HG03175 (cell line): ENCODE data around the gene CLSTN1.

ENCODE experiments used
- ATAC-seq: cut with Tn5 transposase; IDR thresholded peaks from one replicate; pipeline ENCODE4 v1.9.1; 2021; ENCODE audit warnings: mild to moderate bottlenecking, moderate library complexity; ENCODE audit not compliant: unreplicated experiment

Gene CLSTN1

DNA sequence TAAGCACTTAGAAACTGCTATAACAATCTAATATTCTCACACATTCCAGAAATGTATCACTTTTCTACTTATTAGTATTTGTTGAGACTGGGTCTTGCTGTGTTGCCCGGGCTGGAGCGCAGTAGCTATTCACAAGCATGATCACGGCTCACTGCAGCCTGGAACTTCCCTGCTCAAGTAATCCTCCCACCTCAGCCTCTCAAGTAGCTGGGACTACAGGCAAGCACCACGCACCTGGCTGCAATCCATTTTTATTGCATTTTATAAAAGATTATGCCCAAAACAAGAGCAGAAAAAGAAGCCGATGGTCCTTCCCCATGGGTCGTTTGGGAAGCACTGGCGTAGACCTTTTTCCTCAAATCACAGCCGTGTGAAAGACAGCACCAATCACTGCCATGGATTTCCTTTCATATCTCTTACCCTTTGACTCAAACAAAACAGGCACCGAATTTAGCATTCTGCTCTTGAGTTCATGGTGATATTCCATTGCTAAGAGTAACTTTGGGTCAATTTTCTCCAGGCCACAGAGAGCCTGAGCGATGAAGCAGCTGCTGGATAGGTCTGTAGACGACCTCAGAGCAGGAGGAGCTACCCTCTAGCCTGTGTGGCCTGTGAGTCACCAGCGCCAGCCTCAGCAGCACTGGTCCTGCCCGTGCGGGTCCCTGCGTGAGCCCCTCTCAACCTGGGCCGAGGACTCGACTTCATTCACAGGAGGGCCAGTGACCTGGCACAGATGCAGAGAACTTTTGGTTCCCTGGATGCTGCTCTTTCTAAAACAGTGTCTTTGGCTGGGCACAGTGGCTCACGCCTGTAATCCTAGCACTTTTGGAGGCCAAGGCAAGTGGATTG is 91.4 kb downstream of the CLSTN1 start:
- ATAC-seq = no peak

DNA sequence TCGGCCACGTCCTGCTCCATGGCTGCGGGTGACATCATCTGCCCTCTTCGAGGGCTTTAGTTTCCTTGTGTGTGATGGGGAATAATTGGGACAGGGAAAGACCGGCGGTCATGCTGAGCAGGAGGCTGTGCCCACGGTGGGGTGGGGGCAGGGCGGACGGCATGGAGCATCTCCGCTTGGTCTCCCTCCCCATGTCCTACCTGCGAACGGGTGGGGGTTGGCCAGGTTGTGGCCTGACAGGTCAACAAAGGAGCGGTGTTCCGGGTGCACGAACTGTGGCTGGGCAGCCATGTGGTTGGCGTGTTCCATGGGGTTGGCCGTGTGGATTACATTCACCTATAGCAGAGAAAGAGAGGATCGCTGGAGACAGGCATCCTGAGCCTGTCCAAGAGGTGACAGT is 92.2 kb downstream of the CLSTN1 start:
- ATAC-seq = no peak

DNA sequence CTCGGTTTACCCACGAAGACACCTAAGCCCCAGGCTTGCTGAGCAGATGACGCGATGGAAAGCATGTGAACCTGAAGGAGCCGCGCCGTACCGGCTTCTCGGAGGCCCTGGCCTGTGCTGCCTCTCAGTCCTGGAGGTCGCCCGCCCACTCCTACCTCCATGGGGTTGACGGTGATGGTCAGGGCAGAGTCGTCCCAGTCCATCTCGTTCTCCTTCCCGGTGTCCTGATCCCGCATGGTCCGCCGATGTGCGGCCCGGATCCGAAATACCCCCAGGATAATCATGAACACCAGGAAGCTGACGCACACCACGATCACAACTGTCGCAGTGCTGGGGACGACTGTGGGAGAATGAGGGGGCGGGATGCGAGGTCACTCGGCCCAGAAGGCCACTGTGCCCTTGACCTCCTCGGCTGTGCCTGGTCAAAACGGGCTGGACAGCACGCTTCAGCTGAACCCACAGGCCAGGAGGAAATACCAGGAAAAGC is 92.7 kb downstream of the CLSTN1 start:
- ATAC-seq = no peak

DNA sequence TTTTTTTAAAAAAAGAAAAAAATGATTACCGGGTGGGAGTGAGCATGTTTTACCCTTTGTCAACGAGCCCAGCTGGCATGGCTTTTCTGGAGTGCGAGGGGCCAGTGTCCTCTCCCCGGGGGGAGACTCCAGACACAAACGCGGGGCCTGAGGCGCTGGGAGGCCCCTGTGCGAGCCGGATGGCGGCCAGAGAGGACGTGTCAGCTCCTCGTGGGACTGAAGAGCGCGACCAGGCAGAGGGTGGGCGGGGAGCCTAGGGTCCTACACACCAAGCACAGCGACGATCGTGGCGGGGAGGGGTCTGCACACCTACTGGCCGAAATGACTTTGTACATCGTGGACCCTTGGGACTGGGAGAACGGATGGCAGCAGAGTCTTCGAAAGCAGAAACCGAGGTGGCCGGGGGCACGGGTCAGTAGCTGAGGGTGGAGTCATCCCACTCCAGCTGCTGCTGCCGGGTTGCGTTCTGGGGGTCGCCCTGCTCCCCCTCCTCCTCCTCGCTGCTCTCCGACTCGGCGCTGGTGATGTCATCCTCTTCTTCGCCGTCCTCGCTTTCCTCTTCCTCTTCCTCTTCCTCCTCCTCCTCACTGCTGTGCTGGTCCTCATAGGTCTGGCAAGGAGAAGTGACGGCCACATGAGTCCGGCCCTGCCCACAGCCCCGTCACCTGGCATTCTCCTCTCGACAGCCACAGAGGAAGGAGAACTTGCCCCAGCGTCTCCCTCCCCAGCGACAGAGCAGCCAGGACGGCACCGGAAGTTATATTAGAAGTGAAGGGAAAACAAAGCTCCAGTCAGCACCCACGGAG is 93.5 kb downstream of the CLSTN1 start:
- no peak for ATAC-seq

DNA sequence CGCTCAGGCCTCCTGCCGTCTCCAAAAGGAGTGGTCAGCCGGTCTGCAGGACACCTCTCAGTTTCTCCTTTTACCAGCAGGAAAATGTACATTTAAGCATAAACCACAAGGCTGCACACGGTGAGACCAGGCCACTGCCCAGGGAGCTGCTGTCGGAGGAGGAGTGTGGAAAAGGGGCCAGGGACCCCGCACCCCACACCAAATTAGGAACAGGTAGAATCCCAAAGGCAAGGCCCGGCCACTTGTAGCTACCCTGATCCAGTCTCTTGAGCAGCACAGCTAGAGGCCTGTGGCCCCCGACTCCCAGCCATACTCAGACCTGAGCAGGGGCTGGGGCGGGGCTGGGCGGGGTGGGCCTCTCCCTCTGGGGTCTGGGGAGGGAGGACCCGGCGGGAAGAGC is 94.2 kb downstream of the CLSTN1 start:
- no peak for ATAC-seq

DNA sequence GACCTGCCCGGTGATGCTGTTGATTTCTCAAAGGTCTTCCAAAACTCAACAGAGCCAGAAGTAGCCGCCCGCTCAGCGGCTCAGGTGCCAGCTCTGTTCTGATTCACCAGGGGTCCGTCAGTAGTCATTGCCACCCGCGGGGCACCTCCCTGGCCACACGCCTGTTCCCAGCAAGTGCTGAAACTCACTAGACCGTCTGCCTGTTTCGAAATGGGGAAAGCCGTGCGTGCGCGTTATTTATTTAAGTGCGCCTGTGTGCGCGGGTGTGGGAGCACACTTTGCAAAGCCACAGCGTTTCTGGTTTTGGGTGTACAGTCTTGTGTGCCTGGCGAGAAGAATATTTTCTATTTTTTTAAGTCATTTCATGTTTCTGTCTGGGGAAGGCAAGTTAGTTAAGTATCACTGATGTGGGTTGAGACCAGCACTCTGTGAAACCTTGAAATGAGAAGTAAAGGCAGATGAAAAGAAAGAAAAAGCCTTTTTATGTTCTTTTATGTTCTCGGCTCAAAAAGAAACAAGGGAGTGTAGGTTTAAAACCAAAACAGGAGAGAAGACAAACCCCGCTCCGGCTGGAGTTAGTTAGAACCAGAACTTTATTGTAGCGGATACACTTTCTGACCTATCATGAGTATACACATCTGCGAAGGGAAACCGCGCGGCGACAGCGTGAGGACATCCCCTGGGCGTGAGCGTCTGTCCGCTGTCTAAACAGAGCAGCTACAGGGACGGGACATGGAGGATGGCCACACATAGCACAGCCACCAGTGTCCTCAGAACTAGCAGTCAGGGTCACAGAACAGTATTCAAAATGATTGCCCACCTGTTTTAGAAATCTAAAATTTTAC is 95.1 kb downstream of the CLSTN1 start:
- no peak for ATAC-seq

DNA sequence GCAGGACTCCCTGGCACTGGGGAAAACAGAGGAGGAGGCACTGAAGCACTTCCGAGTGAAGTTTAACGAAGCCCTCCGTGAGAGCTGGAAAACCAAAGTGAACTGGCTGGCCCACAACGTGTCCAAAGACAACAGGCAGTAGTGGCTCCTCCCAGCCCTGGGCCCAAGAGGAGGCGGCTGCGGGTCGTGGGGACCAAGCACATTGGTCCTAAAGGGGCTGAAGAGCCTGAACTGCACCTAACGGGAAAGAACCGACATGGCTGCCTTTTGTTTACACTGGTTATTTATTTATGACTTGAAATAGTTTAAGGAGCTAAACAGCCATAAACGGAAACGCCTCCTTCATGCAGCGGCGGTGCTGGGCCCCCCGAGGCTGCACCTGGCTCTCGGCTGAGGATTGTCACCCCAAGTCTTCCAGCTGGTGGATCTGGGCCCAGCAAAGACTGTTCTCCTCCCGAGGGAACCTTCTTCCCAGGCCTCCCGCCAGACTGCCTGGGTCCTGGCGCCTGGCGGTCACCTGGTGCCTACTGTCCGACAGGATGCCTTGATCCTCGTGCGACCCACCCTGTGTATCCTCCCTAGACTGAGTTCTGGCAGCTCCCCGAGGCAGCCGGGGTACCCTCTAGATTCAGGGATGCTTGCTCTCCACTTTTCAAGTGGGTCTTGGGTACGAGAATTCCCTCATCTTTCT is 96.7 kb downstream of the CLSTN1 start:
- ATAC-seq = no peak

- ATAC-seq = no peak
Measured at GRCh38 chr1:9726406-9726805, 97.4 kb downstream of the CLSTN1 start.

DNA sequence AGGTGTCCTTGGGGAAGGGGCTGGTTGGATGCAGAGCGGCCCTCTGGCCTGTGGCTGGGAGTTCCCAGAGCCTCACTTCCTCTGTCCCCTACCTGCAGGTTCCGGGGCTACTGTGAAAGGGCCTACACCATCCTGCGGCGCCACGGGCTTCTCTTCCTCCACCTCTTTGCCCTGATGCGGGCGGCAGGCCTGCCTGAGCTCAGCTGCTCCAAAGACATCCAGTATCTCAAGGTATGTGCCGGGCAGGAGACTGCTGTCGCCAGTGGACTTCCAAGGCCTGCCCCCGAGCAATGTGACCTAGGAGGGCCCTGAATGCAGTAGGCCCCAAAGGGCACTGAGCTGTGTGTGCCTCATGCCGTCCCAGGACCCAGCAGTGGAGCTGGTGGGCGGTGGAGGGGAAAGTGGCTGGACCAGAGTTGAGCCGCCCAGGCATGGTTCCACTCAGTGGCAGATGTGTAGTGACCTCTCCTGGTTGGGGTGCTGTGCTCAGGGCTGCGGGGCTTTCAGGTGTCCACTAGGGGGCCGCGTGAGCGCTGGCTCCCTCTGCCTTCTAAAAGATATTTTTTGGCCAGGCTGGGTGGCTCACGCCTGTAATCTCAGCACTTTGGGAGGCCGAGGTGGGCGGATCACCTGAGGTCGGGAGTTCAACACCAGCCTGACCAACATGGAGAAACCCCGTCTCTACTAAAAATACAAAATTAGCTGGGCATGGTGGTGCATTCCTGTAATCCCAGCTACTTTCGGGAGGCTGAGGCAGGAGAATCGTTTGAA is 98.9 kb downstream of the CLSTN1 start:
- ATAC-seq = peak; percentile 75

DNA sequence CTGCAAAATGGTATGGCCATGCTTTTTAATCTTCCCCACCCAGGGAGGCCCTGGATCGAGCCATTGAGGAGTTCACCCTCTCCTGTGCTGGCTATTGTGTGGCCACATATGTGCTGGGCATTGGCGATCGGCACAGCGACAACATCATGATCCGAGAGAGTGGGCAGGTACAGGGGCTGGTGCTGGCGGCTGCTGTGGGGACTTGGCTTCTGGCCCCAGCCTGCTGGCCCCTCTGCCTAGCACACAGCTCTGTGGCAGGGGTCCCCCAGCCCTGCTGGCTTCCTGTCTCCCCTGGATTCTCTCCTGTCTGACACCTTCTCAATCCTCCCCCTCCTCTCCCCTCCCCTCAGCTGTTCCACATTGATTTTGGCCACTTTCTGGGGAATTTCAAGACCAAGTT is 99.8 kb downstream of the CLSTN1 start:
- ATAC-seq = no peak

DNA sequence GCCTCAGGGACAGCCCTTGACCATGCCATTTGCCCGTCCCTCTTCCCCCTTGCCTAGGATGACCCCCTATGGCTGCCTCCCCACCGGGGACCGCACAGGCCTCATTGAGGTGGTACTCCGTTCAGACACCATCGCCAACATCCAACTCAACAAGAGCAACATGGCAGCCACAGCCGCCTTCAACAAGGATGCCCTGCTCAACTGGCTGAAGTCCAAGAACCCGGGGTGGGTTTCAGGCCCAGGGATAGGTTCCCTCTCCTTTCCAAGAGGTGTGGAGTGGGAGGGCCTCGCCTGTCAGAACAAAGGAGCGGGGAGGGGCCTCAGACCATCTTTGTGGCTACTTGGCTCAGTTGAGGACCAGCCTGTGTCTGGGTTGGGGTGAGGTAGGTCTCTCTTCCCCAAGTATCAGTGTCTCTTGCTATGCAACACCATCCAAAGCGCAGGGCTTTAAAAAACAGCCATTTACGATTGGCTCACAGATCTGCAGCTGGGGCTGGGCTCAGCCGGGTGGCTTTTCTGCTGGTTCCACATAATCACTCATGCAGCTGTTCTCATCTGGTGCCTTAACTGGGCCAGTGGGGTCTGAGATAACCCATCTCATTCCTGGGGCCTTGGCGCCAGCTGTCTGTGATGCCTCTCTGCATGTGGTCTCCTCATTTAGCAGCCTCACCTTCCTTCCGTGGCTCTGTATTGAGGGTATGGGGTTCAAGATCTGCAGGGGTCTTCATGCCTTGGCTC is 100.5 kb downstream of the CLSTN1 start:
- ATAC-seq = no peak

- ATAC-seq = no peak
Measured at GRCh38 chr1:9722378-9722749, 101.4 kb downstream of the CLSTN1 start.

DNA sequence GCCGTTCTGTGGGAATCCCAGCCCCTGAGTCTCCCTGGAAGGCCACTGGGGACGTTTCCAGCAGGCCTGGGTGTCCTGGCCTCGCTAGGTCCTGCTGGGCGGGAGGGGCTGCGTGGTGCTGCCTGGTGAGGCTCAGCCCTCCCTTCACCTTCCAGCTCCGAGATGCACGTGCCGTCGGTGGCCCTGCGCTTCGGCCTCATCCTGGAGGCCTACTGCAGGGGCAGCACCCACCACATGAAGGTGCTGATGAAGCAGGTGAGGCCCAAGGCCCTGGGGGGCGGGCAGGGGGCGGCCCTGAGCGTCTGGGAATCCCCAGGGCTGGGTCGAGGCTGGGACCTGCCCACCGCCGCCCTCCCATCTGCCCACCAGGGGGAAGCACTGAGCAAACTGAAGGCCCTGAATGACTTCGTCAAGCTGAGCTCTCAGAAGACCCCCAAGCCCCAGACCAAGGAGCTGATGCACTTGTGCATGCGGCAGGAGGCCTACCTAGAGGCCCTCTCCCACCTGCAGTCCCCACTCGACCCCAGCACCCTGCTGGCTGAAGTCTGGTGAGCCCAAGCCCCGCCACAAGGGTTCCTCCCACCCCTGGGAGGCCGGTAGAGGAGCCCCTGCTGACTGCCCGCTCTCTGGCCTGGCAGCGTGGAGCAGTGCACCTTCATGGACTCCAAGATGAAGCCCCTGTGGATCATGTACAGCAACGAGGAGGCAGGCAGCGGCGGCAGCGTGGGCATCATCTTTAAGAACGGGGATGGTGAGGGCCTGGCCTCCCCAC is 102.0 kb downstream of the CLSTN1 start:
- no peak for ATAC-seq

DNA sequence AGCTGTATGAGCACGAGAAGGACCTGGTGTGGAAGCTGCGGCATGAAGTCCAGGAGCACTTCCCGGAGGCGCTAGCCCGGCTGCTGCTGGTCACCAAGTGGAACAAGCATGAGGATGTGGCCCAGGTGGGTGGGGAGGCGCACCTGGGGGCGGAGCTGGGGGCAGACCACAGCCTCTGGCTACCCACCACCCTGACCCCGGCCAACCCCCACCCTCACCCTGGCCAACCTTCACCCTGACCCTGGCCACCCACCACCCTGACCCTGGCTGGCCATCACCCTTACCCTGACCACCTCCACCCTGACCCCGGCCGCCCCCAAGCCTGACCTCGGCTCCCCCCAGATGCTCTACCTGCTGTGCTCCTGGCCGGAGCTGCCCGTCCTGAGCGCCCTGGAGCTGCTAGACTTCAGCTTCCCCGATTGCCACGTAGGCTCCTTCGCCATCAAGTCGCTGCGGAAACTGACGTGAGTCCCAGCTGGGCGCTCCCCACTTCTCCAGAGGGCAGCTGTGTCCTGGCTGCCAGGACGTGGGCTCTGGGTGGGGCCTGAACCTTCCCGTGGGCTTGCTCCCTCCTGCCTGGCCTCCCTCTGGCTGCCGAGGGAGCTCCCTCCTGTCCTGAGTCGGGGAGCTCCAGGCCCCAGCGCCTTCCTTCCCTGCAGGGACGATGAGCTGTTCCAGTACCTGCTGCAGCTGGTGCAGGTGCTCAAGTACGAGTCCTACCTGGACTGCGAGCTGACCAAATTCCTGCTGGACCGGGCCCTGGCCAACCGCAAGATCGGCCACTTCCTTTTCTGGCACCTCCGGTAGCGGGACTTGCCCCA is 102.8 kb downstream of the CLSTN1 start:
- no peak for ATAC-seq

DNA sequence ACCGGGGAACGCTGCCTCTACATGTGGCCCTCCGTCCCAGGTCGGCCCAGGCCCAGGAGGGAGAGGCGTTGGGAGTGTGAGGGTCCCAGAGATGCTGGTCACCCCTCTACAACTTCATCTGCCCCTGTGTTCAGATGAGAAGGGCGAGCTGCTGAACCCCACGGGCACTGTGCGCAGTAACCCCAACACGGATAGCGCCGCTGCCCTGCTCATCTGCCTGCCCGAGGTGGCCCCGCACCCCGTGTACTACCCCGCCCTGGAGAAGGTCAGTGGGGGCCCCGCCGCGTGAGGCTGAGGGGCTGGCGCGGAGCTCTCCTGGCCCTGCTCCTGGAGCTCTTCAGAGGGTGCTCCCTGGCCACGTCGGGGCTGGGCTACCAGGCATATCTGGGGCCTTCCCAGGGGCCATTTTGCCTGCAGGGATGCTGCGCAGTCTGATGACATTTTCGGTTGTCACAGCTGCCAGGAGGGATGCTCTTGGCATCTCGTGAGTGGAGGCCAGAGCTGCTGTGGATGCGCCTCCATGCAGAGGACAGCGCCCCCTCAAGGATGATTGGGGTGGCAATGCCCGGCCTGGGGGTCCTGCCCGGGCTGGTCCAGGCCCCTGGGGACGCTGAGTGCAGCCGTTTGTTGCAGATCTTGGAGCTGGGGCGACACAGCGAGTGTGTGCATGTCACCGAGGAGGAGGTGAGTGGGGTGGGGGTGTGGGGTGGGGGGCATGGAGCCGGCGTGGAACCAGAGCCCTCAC is 103.6 kb downstream of the CLSTN1 start:
- ATAC-seq = no peak

GRCh38 chr1:9718006-9718680 is 105.6 kb downstream of the CLSTN1 start:
- ATAC-seq = no peak
